ENCODE results near the gene ALG12. TPM values are rescaled to one million over a fixed set of nuclear protein-coding genes. Genes with fewer than 3 reads are reported as not detected.

Gene ALG12
- total and polyA plus RNA-seq, 2 of the 13 experiments (the other 11 are each of a cell fraction or from before 2014, with no cell fraction given), result 7.8 to 15.8 TPM

DNA sequence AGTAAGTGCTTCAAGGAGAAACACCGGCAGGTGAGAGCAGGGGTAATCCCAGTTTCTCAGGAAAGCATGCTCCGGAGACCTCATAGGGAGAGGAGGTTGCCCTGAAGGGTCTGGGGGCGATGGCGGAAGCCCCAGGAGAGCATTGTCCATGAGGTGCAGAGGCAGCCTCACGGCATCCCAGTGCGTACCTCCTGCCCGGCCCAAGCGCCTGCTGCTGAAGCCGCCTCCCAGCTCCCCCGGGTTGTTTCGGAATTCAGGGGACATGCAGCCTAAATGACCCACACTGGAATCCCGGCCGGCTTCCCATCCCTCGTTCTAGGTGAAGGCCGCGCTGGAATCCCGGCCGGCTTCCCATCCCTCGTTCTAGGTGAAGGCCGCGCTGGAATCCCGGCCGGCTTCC is 61.9 kb downstream of the ALG12 start:
- H3K27ac ChIP-seq (ENCODE audit: extremely low read length, insufficient read depth, low read length), result no peak overlapping the region
- H3K9me3 ChIP-seq (ENCODE audit: low read length), result no peaks in the 10 kb centered on the region
- no peak for ATAC-seq
- ChIA-PET POLR2A (interaction anchor here (1.0 to 1.5 kb wide), 3 partner anchors 30 to 62 kb away, joined by 3 to 5 read pairs (median 3); partner anchors contain the start of gene ALG12), CTCF (ENCODE audit: low intra/inter-chr PET ratio, low total read pairs) (no interaction called here)
- peaks cover 66% of the 10 kb centered on the region for H3K79me2 ChIP-seq (ENCODE audit: insufficient read depth, low read length)
- peaks cover 32% of the 10 kb centered on the region for H4K20me1 ChIP-seq (ENCODE audit: insufficient read depth, low read length)
- no peak for FAIRE-seq
- H3K36me3 ChIP-seq (replicated peaks in 1 of 2; ENCODE audit: control insufficient read depth in 1 of 2, insufficient read depth in 2 of 2, low read length in 2 of 2), result peaks cover 0 to 5% of the 10 kb centered on the region in 2 experiments; a peak in 1 of 5 replicates
- BruUV-seq (replicated peaks), result no TSS peak
- peak overlapping the region; percentile 94 for H3K4me2 ChIP-seq (ENCODE audit: low read depth, low read length)
- peak overlapping the region; percentile 82; the same call in 1 of the 2 replicates for H3K9ac ChIP-seq (ENCODE audit: insufficient read depth, low read depth, low read length)
- peaks cover 0 to under 1% of the 10 kb centered on the region in 2 experiments; a peak in 2 of 5 replicates for H3K27me3 ChIP-seq (ENCODE audit: control insufficient read depth in 1 of 2, insufficient read depth in 2 of 2, low read length in 2 of 2)
- 0 out of 6 replicates have a peak overlapping the region, but pooled peaks of 1 of the 3 experiments have one; percentile 82 for H3K4me3 ChIP-seq (replicated peaks in 1 of 3; ENCODE audit: insufficient read depth in 1 of 3, low read depth in 2 of 3, low read length in 3 of 3)
- no peak for DNase-seq (ENCODE audit: low spot score)
- H2AFZ ChIP-seq (ENCODE audit: low read length), result no peak overlapping the region
- in situ Hi-C loops (cut with HindIII; ENCODE audit: extremely low pct_ligation_motif_present, low pct_unique_long_range_greater_than_20kb), result no loop called here
- H3K4me1 ChIP-seq (ENCODE audit: insufficient read depth, low read length), result peaks cover 51% of the 10 kb centered on the region
- intact Hi-C loops (cut with micrococcal nuclease; ENCODE audit: unreplicated experiment), result no loop called here
- 92% methylated on average over 8 of the region's 23 CpGs for WGBS (ENCODE audit: low lambda C conversion rate)
- TF ChIP-seq ZSCAN12 (CRISPR knock-in tag; IDR thresholded peaks at IDR 0.05) (no peak), NFYB (CRISPR knock-in tag; IDR thresholded peaks at IDR 0.05) (no peak), ZNF44 (CRISPR knock-in tag; IDR thresholded peaks at IDR 0.05) (no peak), ZNF343 (CRISPR knock-in tag; IDR thresholded peaks at IDR 0.05) (no peak), ZNF235 (CRISPR knock-in tag; IDR thresholded peaks at IDR 0.05; ENCODE audit: borderline replicate concordance) (no peak), NFIC (IDR thresholded peaks at IDR 0.05; ENCODE audit: low read length) (no peak), ZNF143 (CRISPR knock-in tag; IDR thresholded peaks at IDR 0.05) (no peak), ZFP1 (CRISPR knock-in tag; IDR thresholded peaks at IDR 0.05) (no peak)
- TF ChIP-seq, protein P1, sequence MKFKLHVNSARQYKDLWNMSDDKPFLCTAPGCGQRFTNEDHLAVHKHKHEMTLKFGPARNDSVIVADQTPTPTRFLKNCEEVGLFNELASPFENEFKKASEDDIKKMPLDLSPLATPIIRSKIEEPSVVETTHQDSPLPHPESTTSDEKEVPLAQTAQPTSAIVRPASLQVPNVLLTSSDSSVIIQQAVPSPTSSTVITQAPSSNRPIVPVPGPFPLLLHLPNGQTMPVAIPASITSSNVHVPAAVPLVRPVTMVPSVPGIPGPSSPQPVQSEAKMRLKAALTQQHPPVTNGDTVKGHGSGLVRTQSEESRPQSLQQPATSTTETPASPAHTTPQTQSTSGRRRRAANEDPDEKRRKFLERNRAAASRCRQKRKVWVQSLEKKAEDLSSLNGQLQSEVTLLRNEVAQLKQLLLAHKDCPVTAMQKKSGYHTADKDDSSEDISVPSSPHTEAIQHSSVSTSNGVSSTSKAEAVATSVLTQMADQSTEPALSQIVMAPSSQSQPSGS (CRISPR knock-in tag; IDR thresholded peaks at IDR 0.05), result no peak
- TF ChIP-seq, protein P2, sequence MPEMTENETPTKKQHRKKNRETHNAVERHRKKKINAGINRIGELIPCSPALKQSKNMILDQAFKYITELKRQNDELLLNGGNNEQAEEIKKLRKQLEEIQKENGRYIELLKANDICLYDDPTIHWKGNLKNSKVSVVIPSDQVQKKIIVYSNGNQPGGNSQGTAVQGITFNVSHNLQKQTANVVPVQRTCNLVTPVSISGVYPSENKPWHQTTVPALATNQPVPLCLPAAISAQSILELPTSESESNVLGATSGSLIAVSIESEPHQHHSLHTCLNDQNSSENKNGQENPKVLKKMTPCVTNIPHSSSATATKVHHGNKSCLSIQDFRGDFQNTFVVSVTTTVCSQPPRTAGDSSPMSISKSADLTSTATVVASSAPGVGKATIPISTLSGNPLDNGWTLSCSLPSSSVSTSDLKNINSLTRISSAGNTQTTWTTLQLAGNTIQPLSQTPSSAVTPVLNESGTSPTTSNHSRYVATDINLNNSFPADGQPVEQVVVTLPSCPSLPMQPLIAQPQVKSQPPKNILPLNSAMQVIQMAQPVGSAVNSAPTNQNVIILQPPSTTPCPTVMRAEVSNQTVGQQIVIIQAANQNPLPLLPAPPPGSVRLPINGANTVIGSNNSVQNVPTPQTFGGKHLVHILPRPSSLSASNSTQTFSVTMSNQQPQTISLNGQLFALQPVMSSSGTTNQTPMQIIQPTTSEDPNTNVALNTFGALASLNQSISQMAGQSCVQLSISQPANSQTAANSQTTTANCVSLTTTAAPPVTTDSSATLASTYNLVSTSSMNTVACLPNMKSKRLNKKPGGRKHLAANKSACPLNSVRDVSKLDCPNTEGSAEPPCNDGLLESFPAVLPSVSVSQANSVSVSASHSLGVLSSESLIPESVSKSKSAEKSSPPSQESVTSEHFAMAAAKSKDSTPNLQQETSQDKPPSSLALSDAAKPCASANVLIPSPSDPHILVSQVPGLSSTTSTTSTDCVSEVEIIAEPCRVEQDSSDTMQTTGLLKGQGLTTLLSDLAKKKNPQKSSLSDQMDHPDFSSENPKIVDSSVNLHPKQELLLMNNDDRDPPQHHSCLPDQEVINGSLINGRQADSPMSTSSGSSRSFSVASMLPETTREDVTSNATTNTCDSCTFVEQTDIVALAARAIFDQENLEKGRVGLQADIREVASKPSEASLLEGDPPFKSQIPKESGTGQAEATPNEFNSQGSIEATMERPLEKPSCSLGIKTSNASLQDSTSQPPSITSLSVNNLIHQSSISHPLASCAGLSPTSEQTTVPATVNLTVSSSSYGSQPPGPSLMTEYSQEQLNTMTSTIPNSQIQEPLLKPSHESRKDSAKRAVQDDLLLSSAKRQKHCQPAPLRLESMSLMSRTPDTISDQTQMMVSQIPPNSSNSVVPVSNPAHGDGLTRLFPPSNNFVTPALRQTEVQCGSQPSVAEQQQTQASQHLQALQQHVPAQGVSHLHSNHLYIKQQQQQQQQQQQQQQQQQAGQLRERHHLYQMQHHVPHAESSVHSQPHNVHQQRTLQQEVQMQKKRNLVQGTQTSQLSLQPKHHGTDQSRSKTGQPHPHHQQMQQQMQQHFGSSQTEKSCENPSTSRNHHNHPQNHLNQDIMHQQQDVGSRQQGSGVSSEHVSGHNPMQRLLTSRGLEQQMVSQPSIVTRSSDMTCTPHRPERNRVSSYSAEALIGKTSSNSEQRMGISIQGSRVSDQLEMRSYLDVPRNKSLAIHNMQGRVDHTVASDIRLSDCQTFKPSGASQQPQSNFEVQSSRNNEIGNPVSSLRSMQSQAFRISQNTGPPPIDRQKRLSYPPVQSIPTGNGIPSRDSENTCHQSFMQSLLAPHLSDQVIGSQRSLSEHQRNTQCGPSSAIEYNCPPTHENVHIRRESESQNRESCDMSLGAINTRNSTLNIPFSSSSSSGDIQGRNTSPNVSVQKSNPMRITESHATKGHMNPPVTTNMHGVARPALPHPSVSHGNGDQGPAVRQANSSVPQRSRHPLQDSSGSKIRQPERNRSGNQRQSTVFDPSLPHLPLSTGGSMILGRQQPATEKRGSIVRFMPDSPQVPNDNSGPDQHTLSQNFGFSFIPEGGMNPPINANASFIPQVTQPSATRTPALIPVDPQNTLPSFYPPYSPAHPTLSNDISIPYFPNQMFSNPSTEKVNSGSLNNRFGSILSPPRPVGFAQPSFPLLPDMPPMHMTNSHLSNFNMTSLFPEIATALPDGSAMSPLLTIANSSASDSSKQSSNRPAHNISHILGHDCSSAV (CRISPR knock-in tag; IDR thresholded peaks at IDR 0.05; ENCODE audit: borderline replicate concordance), result no peak
